ENCODE data around the gene STPG4. TPM values are rescaled to one million over a fixed set of nuclear protein-coding genes. Genes with fewer than 3 reads are reported as not detected.

STPG4 gene
- total RNA-seq, 4 donors from 2014 or later = not detected

GRCh38 chr2:47050021-47050760 is 104.9 kb downstream of the STPG4 start:
- intact Hi-C loops (cut with DNase I) = no loop called here
- Histone ChIP-seq H3K27ac (replicated peaks in 1 of 4) (peak overlapping the region; percentile 15 to 37 (median 32)), H3K4me1 (peaks cover 17 to 36% (median 28%) of the 10 kb centered on the region in 4 donors), H3K4me3 (no peak overlapping the region), H3K27me3 (no peaks in the 10 kb centered on the region), H3K9me3 (no peaks in the 10 kb centered on the region), H3K36me3 (peaks cover 17 to 84% (median 62%) of the 10 kb centered on the region in 4 donors)
- 80% methylated on average over 2 of the region's 6 CpGs for WGBS
- DNase-seq (ENCODE audit: extremely low spot score) = no peak
- no peak for TF ChIP-seq EP300 (IDR thresholded peaks at IDR 0.05)
- no peak for TF ChIP-seq POLR2A (IDR thresholded peaks at IDR 0.05; ENCODE audit: low read depth)
- no peak for TF ChIP-seq POLR2AphosphoS5 (IDR thresholded peaks at IDR 0.05)
- no peak for TF ChIP-seq CTCF (IDR thresholded peaks at IDR 0.05)

GRCh38 chr2:47049502-47049901 is 105.6 kb downstream of the STPG4 start:
- peak overlapping the region; percentile 15 to 37 (median 32) for H3K27ac ChIP-seq (replicated peaks in 1 of 4)
- DNase-seq (ENCODE audit: extremely low spot score) = no peak
- no peaks in the 10 kb centered on the region for H3K27me3 ChIP-seq
- H3K4me3 ChIP-seq = no peak overlapping the region
- H3K4me1 ChIP-seq = peaks cover 12 to 32% (median 24%) of the 10 kb centered on the region in 4 donors
- intact Hi-C loops (cut with DNase I) = no loop called here
- WGBS = no CpG with 5 or more reads among the region's 3 CpGs
- no peaks in the 10 kb centered on the region for H3K9me3 ChIP-seq
- peaks cover 17 to 89% (median 62%) of the 10 kb centered on the region in 4 donors for H3K36me3 ChIP-seq
- TF ChIP-seq EP300 (IDR thresholded peaks at IDR 0.05) (no peak), POLR2AphosphoS5 (IDR thresholded peaks at IDR 0.05) (no peak), POLR2A (IDR thresholded peaks at IDR 0.05; ENCODE audit: low read depth) (no peak), CTCF (IDR thresholded peaks at IDR 0.05) (no peak)

- intact Hi-C loops (cut with DNase I) = no loop called here
- no peak for DNase-seq (ENCODE audit: extremely low spot score)
- Histone ChIP-seq H3K4me3 (no peak overlapping the region), H3K36me3 (peaks cover 17 to 91% (median 60%) of the 10 kb centered on the region in 4 donors), H3K9me3 (no peaks in the 10 kb centered on the region), H3K4me1 (peaks cover 18 to 32% (median 26%) of the 10 kb centered on the region in 4 donors), H3K27me3 (no peaks in the 10 kb centered on the region), H3K27ac (replicated peaks in 1 of 4) (peak overlapping the region in 3 of 4 donors; percentile 15 to 37 (median 32))
- 59% methylated on average over 3 of the region's 8 CpGs for WGBS
- TF ChIP-seq POLR2A (IDR thresholded peaks at IDR 0.05; ENCODE audit: low read depth) (no peak), POLR2AphosphoS5 (IDR thresholded peaks at IDR 0.05) (no peak), CTCF (IDR thresholded peaks at IDR 0.05) (no peak), EP300 (IDR thresholded peaks at IDR 0.05) (no peak)
Measured at GRCh38 chr2:47048801-47049480, 106.2 kb downstream of the STPG4 start.

GRCh38 chr2:47046271-47046670 is 108.8 kb downstream of the STPG4 start:
- Histone ChIP-seq H3K4me1 (peaks cover 45 to 55% (median 50%) of the 10 kb centered on the region in 4 donors), H3K36me3 (peaks cover 17 to 65% (median 41%) of the 10 kb centered on the region in 4 donors), H3K27me3 (no peaks in the 10 kb centered on the region), H3K27ac (replicated peaks in 1 of 4) (peak overlapping the region in 1 of 4 donors; percentile 3), H3K9me3 (no peaks in the 10 kb centered on the region), H3K4me3 (no peak overlapping the region)
- 88% methylated on average over 5 of the region's 5 CpGs for WGBS
- no peak for DNase-seq (ENCODE audit: extremely low spot score)
- TF ChIP-seq POLR2AphosphoS5 (IDR thresholded peaks at IDR 0.05) (no peak), CTCF (IDR thresholded peaks at IDR 0.05) (no peak), EP300 (IDR thresholded peaks at IDR 0.05) (no peak), POLR2A (IDR thresholded peaks at IDR 0.05; ENCODE audit: low read depth) (no peak)
- intact Hi-C loops (cut with DNase I) = no loop called here

All from esophagus muscularis mucosa (tissue), 4 donors.